GM23338 (cell line): ENCODE data around the gene R3HDM4.
"Not testable (repeated sequence)": the region's sequence is repeated elsewhere in the genome, so short reads cannot be mapped to it uniquely, and the experiment has no call there.

ENCODE experiments used
- EZH2 ChIP-seq: fragments of 200-600 bp; sonication (generic); IDR thresholded peaks from one replicate; pipeline ENCODE4 v1.8.0; 2017; ENCODE audit warnings: antibody characterized with exemption, mild to moderate bottlenecking, low read depth; ENCODE audit not compliant: unreplicated experiment
- EZH2phosphoT487 ChIP-seq: fragments of 200-600 bp; sonication (generic); IDR thresholded peaks from one replicate; pipeline ENCODE4 v1.8.1; 2018; ENCODE audit warnings: antibody characterized with exemption; ENCODE audit not compliant: unreplicated experiment
- POLR2AphosphoS5 ChIP-seq: IDR thresholded peaks from 2 replicates; pipeline ENCODE4 v1.6.1; 2016; ENCODE audit warnings: antibody characterized with exemption, low read depth
- STAT1 ChIP-seq: IDR thresholded peaks from one replicate; pipeline ENCODE4 v1.6.1; 2016; ENCODE audit warnings: antibody characterized with exemption; ENCODE audit not compliant: unreplicated experiment
- ZNF114 ChIP-seq: fragments of 250-450 bp; sonication (Bioruptor Pico); IDR thresholded peaks from 2 replicates; pipeline ENCODE4 v1.5.0; 2020; ENCODE audit warnings: mild to moderate bottlenecking, moderate library complexity
- TF ChIP-seq, protein P1 (sequence below), 2 experiments: fragments of 200-600 bp in 1 of 2; sonication (generic) in 1 of 2; conservative IDR thresholded peaks; 2 replicates each; pipeline versions ENCODE4 v1.5.1 to v1.6.1; 2016 to 2017; ENCODE audit warnings: antibody characterized with exemption in 2 of 2, low read depth in 2 of 2, mild to moderate bottlenecking in 2 of 2, moderate library complexity in 1 of 2
- TF ChIP-seq, protein P2 (sequence below): IDR thresholded peaks from one replicate; pipeline ENCODE4 v1.6.1; 2018; ENCODE audit warnings: antibody characterized with exemption; ENCODE audit not compliant: unreplicated experiment
- TF ChIP-seq, protein P3 (sequence below): IDR thresholded peaks from 2 replicates; pipeline ENCODE4 v1.6.1; 2016; ENCODE audit warnings: antibody characterized with exemption

DNA sequence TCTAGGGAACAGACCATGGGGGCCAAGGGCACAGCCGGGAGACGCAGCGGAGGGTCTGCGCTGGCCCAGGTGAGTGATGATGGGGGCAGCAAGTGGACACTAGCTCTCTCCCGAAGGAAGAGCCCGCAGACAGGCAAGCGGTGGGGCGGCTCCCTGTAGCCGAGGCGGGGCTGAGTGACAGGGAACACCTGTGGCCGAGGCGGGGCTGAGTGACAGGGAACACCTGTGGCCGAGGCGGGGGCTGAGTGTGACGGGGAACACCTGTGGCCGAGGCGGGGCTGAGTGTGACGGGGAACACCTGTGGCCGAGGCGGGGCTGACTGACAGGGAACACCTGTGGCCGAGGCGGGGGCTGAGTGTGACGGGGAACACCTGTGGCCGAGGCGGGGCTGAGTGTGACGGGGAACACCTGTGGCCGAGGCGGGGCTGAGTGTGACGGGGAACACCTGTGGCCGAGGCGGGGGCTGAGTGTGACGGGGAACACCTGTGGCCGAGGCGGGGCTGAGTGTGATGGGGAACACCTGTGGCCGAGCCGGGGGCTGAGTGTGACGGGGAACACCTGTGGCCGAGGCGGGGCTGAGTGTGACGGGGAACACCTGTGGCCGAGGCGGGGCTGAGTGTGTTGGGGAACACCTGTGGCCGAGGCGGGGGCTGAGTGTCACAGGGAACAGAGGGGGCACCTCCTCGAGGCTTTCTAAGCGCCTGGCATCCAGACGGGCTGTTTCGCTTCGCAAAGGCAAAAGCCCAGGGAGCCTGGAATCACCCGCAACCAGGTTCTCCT is 21.4 kb downstream of the R3HDM4 start:
- TF ChIP-seq EZH2; ZNF114 (CRISPR knock-in tag); STAT1; POLR2AphosphoS5; EZH2phosphoT487: not testable (repeated sequence)
- TF ChIP-seq, protein P1, sequence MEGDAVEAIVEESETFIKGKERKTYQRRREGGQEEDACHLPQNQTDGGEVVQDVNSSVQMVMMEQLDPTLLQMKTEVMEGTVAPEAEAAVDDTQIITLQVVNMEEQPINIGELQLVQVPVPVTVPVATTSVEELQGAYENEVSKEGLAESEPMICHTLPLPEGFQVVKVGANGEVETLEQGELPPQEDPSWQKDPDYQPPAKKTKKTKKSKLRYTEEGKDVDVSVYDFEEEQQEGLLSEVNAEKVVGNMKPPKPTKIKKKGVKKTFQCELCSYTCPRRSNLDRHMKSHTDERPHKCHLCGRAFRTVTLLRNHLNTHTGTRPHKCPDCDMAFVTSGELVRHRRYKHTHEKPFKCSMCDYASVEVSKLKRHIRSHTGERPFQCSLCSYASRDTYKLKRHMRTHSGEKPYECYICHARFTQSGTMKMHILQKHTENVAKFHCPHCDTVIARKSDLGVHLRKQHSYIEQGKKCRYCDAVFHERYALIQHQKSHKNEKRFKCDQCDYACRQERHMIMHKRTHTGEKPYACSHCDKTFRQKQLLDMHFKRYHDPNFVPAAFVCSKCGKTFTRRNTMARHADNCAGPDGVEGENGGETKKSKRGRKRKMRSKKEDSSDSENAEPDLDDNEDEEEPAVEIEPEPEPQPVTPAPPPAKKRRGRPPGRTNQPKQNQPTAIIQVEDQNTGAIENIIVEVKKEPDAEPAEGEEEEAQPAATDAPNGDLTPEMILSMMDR (conservative IDR thresholded peaks at IDR 0.05; ENCODE audit: low read depth in 2 of 2), result not testable (repeated sequence)
- TF ChIP-seq, protein P2, sequence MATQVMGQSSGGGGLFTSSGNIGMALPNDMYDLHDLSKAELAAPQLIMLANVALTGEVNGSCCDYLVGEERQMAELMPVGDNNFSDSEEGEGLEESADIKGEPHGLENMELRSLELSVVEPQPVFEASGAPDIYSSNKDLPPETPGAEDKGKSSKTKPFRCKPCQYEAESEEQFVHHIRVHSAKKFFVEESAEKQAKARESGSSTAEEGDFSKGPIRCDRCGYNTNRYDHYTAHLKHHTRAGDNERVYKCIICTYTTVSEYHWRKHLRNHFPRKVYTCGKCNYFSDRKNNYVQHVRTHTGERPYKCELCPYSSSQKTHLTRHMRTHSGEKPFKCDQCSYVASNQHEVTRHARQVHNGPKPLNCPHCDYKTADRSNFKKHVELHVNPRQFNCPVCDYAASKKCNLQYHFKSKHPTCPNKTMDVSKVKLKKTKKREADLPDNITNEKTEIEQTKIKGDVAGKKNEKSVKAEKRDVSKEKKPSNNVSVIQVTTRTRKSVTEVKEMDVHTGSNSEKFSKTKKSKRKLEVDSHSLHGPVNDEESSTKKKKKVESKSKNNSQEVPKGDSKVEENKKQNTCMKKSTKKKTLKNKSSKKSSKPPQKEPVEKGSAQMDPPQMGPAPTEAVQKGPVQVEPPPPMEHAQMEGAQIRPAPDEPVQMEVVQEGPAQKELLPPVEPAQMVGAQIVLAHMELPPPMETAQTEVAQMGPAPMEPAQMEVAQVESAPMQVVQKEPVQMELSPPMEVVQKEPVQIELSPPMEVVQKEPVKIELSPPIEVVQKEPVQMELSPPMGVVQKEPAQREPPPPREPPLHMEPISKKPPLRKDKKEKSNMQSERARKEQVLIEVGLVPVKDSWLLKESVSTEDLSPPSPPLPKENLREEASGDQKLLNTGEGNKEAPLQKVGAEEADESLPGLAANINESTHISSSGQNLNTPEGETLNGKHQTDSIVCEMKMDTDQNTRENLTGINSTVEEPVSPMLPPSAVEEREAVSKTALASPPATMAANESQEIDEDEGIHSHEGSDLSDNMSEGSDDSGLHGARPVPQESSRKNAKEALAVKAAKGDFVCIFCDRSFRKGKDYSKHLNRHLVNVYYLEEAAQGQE, result not testable (repeated sequence)
- TF ChIP-seq, protein P3, sequence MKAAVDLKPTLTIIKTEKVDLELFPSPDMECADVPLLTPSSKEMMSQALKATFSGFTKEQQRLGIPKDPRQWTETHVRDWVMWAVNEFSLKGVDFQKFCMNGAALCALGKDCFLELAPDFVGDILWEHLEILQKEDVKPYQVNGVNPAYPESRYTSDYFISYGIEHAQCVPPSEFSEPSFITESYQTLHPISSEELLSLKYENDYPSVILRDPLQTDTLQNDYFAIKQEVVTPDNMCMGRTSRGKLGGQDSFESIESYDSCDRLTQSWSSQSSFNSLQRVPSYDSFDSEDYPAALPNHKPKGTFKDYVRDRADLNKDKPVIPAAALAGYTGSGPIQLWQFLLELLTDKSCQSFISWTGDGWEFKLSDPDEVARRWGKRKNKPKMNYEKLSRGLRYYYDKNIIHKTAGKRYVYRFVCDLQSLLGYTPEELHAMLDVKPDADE, result not testable (repeated sequence)
